Astrocyte (in vitro differentiated cells and primary cell): ENCODE measurements around the gene MYOG.

ENCODE experiments used
- EZH2 ChIP-seq: IDR thresholded peaks from 2 replicates; pipeline ENCODE4 v1.6.1; 2012; ENCODE audit warnings: mild to moderate bottlenecking, low read length, inconsistent platforms; ENCODE audit not compliant: insufficient read depth
- TF ChIP-seq, protein P1 (sequence below): IDR thresholded peaks from 2 replicates; pipeline ENCODE4 v1.5.1; 2011; ENCODE audit warnings: low read depth, mild to moderate bottlenecking, inconsistent platforms, low read length, moderate library complexity; ENCODE audit not compliant: insufficient read depth

DNA sequence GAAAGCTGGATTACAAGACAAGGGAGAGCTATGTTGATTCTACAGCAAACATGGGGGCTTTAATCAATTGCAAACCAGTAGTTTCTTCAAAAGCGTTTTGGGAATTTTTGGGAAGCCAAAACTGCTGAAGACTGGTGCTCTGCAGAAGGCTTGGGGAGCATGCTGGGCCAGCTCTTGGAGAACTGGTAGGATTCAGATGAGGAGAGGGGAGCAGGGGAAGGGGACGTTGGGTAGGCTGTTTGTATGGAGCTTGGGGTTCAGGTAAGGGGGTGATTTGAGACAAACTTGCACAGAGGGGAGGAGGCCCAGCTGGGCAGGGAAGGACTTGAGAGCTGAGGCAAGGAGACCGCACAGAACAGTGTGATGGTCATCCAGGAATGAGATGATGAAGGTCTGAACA is 2.6 kb upstream of the MYOG start:
- TF ChIP-seq, protein P1, sequence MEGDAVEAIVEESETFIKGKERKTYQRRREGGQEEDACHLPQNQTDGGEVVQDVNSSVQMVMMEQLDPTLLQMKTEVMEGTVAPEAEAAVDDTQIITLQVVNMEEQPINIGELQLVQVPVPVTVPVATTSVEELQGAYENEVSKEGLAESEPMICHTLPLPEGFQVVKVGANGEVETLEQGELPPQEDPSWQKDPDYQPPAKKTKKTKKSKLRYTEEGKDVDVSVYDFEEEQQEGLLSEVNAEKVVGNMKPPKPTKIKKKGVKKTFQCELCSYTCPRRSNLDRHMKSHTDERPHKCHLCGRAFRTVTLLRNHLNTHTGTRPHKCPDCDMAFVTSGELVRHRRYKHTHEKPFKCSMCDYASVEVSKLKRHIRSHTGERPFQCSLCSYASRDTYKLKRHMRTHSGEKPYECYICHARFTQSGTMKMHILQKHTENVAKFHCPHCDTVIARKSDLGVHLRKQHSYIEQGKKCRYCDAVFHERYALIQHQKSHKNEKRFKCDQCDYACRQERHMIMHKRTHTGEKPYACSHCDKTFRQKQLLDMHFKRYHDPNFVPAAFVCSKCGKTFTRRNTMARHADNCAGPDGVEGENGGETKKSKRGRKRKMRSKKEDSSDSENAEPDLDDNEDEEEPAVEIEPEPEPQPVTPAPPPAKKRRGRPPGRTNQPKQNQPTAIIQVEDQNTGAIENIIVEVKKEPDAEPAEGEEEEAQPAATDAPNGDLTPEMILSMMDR: no peak
- no peak for TF ChIP-seq EZH2
